PC-9 (cell line): ENCODE data around the gene ATG4D. TPM values are rescaled to one million over a fixed set of nuclear protein-coding genes. Genes with fewer than 3 reads are reported as not detected.

Source experiments
- BruUV-seq: library from RNA; stranded (reverse); fragments of 400-500 nt; replicated peaks from 2 replicates; lab custom pipeline; 2021; lab: Mats Ljungman, UMichigan
- CTCF ChIA-PET: fragments of 300-600 bp; sonication (Branson Sonifier 250); formaldehyde crosslinking; loops from one replicate; lab custom pipeline; 2022; ENCODE audit warnings: antibody characterized with exemption; lab: Charles Lee
- POLR2A ChIA-PET: fragments of 300-600 bp; sonication (Branson Sonifier 250); formaldehyde crosslinking; loops from one replicate; lab custom pipeline; 2022; ENCODE audit warnings: antibody characterized with exemption; ENCODE audit not compliant: unreplicated experiment; lab: Charles Lee
- DNase-seq, 2 experiments: peaks; one replicate each; pipeline versions ENCODE4 v3.0.0 to v3.0.0-alpha.2; 2015 to 2022; ENCODE audit warnings: mixed read lengths in 1 of 2
- H2AFZ ChIP-seq: fragments of 200-600 bp; sonication (generic); 2 replicates; pipeline ENCODE4 v1.8.1; 2017; ENCODE audit warnings: antibody characterized with exemption
- H3F3A ChIP-seq: fragments of 200-600 bp; sonication (generic); 2 replicates; pipeline ENCODE4 v1.8.1; 2017; ENCODE audit warnings: antibody characterized with exemption, mild to moderate bottlenecking, low read depth; ENCODE audit not compliant: insufficient read depth
- H3K27ac ChIP-seq: fragments of 200-600 bp; sonication (generic); 2 replicates; pipeline ENCODE4 v1.6.1; 2016; ENCODE audit warnings: mixed run types
- H3K27me3 ChIP-seq: fragments of 200-600 bp; sonication (generic); 2 replicates; pipeline ENCODE4 v1.6.1; 2016; ENCODE audit warnings: low read depth, mixed run types; ENCODE audit not compliant: insufficient read depth
- H3K36me3 ChIP-seq: fragments of 200-600 bp; sonication (generic); 2 replicates; pipeline ENCODE4 v1.6.1; 2016; ENCODE audit warnings: low read depth, mixed run types
- H3K4me1 ChIP-seq: fragments of 200-600 bp; sonication (generic); replicated peaks from 2 replicates; pipeline ENCODE4 v1.6.1; 2016; ENCODE audit warnings: mixed run types; ENCODE audit not compliant: insufficient read depth
- H3K4me2 ChIP-seq: fragments of 200-600 bp; sonication (generic); 2 replicates; pipeline ENCODE4 v1.6.1; 2017; ENCODE audit warnings: mixed run types
- H3K4me3 ChIP-seq: fragments of 200-600 bp; sonication (generic); 2 replicates; pipeline ENCODE4 v1.6.1; 2016; ENCODE audit warnings: mixed run types
- H3K79me2 ChIP-seq: fragments of 200-600 bp; sonication (generic); 2 replicates; pipeline ENCODE4 v1.6.1; 2017; ENCODE audit warnings: low read depth, mixed run types
- H3K9me2 ChIP-seq: fragments of 200-600 bp; sonication (generic); 2 replicates; pipeline ENCODE4 v1.8.1; 2017; ENCODE audit warnings: mild to moderate bottlenecking; ENCODE audit not compliant: insufficient read depth
- H3K9me3 ChIP-seq: fragments of 200-600 bp; sonication (generic); 2 replicates; pipeline ENCODE4 v1.8.1; 2016; ENCODE audit warnings: low read depth; ENCODE audit not compliant: insufficient read depth
- H4K20me1 ChIP-seq: fragments of 200-600 bp; sonication (generic); 2 replicates; pipeline ENCODE4 v1.8.1; 2017; ENCODE audit not compliant: insufficient read depth
- EZH2 ChIP-seq: fragments of 200-600 bp; sonication (generic); IDR thresholded peaks from 2 replicates; pipeline ENCODE4 v1.8.0; 2017; ENCODE audit warnings: antibody characterized with exemption, low read depth
- intact Hi-C: fragments of 100-400 bp; cut with micrococcal nuclease; formaldehyde crosslinking; loops from one replicate; pipeline ENCODE4 v1.10.0; 2022; ENCODE audit not compliant: unreplicated experiment
- total RNA-seq: library from RNA; stranded (reverse); gene quantifications from 2 replicates; pipeline ENCODE4 v1.2.3, GENCODE V29; 2021
- TF ChIP-seq, protein P1 (sequence below): fragments of 200-600 bp; sonication (generic); conservative IDR thresholded peaks from 2 replicates; pipeline ENCODE4 v1.6.1; 2017; ENCODE audit warnings: mixed run types, antibody characterized with exemption, mild to moderate bottlenecking, moderate library complexity

Gene ATG4D
- total RNA-seq, 1 experiment from 2014 or later, result 40.2 TPM

- H3K79me2 ChIP-seq, result no peaks in the 10 kb centered on the region
- POLR2A ChIA-PET, result no interaction called here
- H3K4me1 ChIP-seq, result peaks cover 28% of the 10 kb centered on the region
- H3K4me3 ChIP-seq, result no peak overlapping the region
- BruUV-seq, result no TSS peak
- TF ChIP-seq EZH2, result no peak
- TF ChIP-seq, protein P1, sequence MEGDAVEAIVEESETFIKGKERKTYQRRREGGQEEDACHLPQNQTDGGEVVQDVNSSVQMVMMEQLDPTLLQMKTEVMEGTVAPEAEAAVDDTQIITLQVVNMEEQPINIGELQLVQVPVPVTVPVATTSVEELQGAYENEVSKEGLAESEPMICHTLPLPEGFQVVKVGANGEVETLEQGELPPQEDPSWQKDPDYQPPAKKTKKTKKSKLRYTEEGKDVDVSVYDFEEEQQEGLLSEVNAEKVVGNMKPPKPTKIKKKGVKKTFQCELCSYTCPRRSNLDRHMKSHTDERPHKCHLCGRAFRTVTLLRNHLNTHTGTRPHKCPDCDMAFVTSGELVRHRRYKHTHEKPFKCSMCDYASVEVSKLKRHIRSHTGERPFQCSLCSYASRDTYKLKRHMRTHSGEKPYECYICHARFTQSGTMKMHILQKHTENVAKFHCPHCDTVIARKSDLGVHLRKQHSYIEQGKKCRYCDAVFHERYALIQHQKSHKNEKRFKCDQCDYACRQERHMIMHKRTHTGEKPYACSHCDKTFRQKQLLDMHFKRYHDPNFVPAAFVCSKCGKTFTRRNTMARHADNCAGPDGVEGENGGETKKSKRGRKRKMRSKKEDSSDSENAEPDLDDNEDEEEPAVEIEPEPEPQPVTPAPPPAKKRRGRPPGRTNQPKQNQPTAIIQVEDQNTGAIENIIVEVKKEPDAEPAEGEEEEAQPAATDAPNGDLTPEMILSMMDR, result no peak
- H2AFZ ChIP-seq, result no peak overlapping the region
- no peaks in the 10 kb centered on the region for H3K36me3 ChIP-seq
- H3F3A ChIP-seq, result peaks cover 33% of the 10 kb centered on the region
- 0 out of 2 replicates have a peak, but pooled peaks cover 4% of the 10 kb centered on the region for H4K20me1 ChIP-seq
- intact Hi-C loops, result no loop called here
- H3K27ac ChIP-seq, result no peak overlapping the region
- H3K9me2 ChIP-seq, result no peaks in the 10 kb centered on the region
- H3K9me3 ChIP-seq, result no peaks in the 10 kb centered on the region
- peaks cover 4% of the 10 kb centered on the region; the same call in 1 of the 2 replicates for H3K27me3 ChIP-seq
- no peak for DNase-seq
- no peak overlapping the region for H3K4me2 ChIP-seq
- CTCF ChIA-PET, result no interaction called here
These were observed 24.3 kb upstream of the ATG4D start for GRCh38 chr19:10519421-10519820.

- H3K27ac ChIP-seq, result no peak overlapping the region
- H4K20me1 ChIP-seq, result 0 out of 2 replicates have a peak, but pooled peaks cover 4% of the 10 kb centered on the region
- H3K9me2 ChIP-seq, result no peaks in the 10 kb centered on the region
- no peaks in the 10 kb centered on the region for H3K9me3 ChIP-seq
- H3K4me2 ChIP-seq, result peak overlapping the region; percentile 47
- no peak overlapping the region for H3K4me3 ChIP-seq
- H3K4me1 ChIP-seq, result peaks cover 28% of the 10 kb centered on the region
- ChIA-PET CTCF (no interaction called here), POLR2A (interaction anchor here (0.6 kb wide), 2 partner anchors 13 to 55 kb away, joined by 3 read pairs; no protein-coding TSS in a partner anchor)
- peaks cover 4% of the 10 kb centered on the region; the same call in 1 of the 2 replicates for H3K27me3 ChIP-seq
- no peak overlapping the region for H2AFZ ChIP-seq
- H3F3A ChIP-seq, result peaks cover 33% of the 10 kb centered on the region
- no peaks in the 10 kb centered on the region for H3K79me2 ChIP-seq
- DNase-seq, result peak; percentile 54 to 68
- intact Hi-C loops, result no loop called here
- H3K36me3 ChIP-seq, result no peaks in the 10 kb centered on the region
- BruUV-seq, result no TSS peak
- TF ChIP-seq, protein P1, result no peak
- TF ChIP-seq EZH2, result no peak
These were observed 22.9 kb upstream of the ATG4D start for GRCh38 chr19:10520652-10521318.

GRCh38 chr19:10521461-10522171, 22.1 kb upstream of the ATG4D start:
- Histone ChIP-seq H3K36me3 (no peaks in the 10 kb centered on the region), H3F3A (peaks cover 30% of the 10 kb centered on the region), H3K4me2 (no peak overlapping the region), H3K79me2 (no peaks in the 10 kb centered on the region), H3K27me3 (peaks cover 4% of the 10 kb centered on the region; the same call in 1 of the 2 replicates), H3K9me3 (no peaks in the 10 kb centered on the region), H3K27ac (no peak overlapping the region), H3K9me2 (no peaks in the 10 kb centered on the region), H4K20me1 (0 out of 2 replicates have a peak, but pooled peaks cover 4% of the 10 kb centered on the region), H3K4me1 (peaks cover 22% of the 10 kb centered on the region), H2AFZ (no peak overlapping the region), H3K4me3 (no peak overlapping the region)
- BruUV-seq, result no TSS peak
- POLR2A ChIA-PET, result no interaction called here
- TF ChIP-seq, protein P1, result no peak
- TF ChIP-seq EZH2, result no peak
- no peak for DNase-seq
- CTCF ChIA-PET, result interaction anchor here (0.6 kb wide), 1 partner anchor 12 kb away, joined by 3 read pairs; no protein-coding TSS in a partner anchor
- intact Hi-C loops, result no loop called here
